Measurements from ENCODE around the gene NKX1-1.

Gene NKX1-1

GRCh38 chr4:1406981-1407656 lies 877 bp upstream of the NKX1-1 start:
- no peaks in the 10 kb centered on the region for H3K36me3 ChIP-seq (ENCODE audit: low read length)
- H3K4me2 ChIP-seq (ENCODE audit: low read depth, low read length, poor library complexity, severe bottlenecking), result no peak overlapping the region
- no peaks in the 10 kb centered on the region for H3K27me3 ChIP-seq (ENCODE audit: low read length)
- no peaks in the 10 kb centered on the region for H3K9me2 ChIP-seq (replicated peaks; ENCODE audit: insufficient read depth, low read length)
- no peaks in the 10 kb centered on the region for H3K79me2 ChIP-seq (ENCODE audit: insufficient read depth, low read length)
- H2AFZ ChIP-seq (ENCODE audit: low read depth, low read length, severe bottlenecking), result no peak overlapping the region
- no peaks in the 10 kb centered on the region for H4K20me1 ChIP-seq (ENCODE audit: low read depth, low read length)
- H3K9ac ChIP-seq (ENCODE audit: low read length), result no peak overlapping the region
- TF ChIP-seq, protein P1, sequence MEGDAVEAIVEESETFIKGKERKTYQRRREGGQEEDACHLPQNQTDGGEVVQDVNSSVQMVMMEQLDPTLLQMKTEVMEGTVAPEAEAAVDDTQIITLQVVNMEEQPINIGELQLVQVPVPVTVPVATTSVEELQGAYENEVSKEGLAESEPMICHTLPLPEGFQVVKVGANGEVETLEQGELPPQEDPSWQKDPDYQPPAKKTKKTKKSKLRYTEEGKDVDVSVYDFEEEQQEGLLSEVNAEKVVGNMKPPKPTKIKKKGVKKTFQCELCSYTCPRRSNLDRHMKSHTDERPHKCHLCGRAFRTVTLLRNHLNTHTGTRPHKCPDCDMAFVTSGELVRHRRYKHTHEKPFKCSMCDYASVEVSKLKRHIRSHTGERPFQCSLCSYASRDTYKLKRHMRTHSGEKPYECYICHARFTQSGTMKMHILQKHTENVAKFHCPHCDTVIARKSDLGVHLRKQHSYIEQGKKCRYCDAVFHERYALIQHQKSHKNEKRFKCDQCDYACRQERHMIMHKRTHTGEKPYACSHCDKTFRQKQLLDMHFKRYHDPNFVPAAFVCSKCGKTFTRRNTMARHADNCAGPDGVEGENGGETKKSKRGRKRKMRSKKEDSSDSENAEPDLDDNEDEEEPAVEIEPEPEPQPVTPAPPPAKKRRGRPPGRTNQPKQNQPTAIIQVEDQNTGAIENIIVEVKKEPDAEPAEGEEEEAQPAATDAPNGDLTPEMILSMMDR (IDR thresholded peaks at IDR 0.05; ENCODE audit: insufficient read depth, low read length, poor library complexity, severe bottlenecking), result no peak
- no peak for TF ChIP-seq EZH2phosphoT487 (conservative IDR thresholded peaks at IDR 0.05; ENCODE audit: low read length)
- no peaks in the 10 kb centered on the region for H3F3A ChIP-seq (ENCODE audit: insufficient read depth)
- no peak overlapping the region for H3K27ac ChIP-seq (ENCODE audit: low read depth, low read length)
- no peak overlapping the region for H3K4me3 ChIP-seq (ENCODE audit: insufficient read depth, low read length, poor library complexity, severe bottlenecking)
- no peaks in the 10 kb centered on the region for H3K9me3 ChIP-seq (ENCODE audit: insufficient read depth, low read length)

DNA sequence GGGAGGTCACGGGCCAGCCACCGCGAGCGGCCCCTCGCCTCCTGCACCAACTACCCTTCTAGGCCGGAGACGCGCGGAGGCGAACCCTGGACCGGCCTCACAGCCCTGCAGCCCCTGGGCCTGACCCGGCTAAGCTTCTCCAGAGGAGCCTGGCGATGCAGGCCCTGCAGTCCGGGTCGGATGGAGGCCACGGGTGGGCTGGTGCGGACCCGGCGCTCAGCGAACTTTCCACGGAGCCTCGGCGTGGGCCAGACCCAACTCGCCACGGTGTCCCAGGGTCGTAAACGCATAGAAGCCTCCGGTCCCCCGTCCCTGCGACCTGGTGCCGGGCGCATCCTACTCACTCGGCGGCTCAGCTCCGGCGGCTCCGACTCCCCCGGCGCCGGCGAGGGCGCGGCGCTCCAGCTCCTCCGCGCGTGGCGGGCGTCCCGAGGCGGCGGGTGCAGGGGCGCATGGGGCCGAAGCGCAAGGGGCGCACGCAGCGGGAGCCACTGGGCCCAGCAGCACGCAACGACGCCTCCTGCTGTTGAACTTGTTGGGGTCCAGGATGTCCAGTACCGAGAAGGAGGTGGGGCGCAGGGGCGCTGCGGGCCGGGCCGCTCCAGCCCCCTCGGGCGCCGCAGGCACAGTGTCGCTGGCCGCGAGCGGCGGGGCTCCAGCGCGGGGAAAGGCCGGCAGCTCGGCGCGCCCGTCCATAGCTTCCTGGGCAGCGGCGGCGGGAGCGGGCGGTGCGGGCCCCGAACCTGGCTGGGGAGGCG lies 427 bp downstream of the NKX1-1 start:
- H3K9me2 ChIP-seq (replicated peaks; ENCODE audit: insufficient read depth, low read length), result no peaks in the 10 kb centered on the region
- H2AFZ ChIP-seq (ENCODE audit: low read depth, low read length, severe bottlenecking), result no peak overlapping the region
- H3K36me3 ChIP-seq (ENCODE audit: low read length), result no peaks in the 10 kb centered on the region
- H3K27ac ChIP-seq (ENCODE audit: low read depth, low read length), result no peak overlapping the region
- H4K20me1 ChIP-seq (ENCODE audit: low read depth, low read length), result no peaks in the 10 kb centered on the region
- no peaks in the 10 kb centered on the region for H3K9me3 ChIP-seq (ENCODE audit: insufficient read depth, low read length)
- TF ChIP-seq EZH2phosphoT487 (conservative IDR thresholded peaks at IDR 0.05; ENCODE audit: low read length), result no peak
- TF ChIP-seq, protein P1 (IDR thresholded peaks at IDR 0.05; ENCODE audit: insufficient read depth, low read length, poor library complexity, severe bottlenecking), result no peak
- no peaks in the 10 kb centered on the region for H3K79me2 ChIP-seq (ENCODE audit: insufficient read depth, low read length)
- H3K9ac ChIP-seq (ENCODE audit: low read length), result no peak overlapping the region
- H3K4me3 ChIP-seq (ENCODE audit: insufficient read depth, low read length, poor library complexity, severe bottlenecking), result no peak overlapping the region
- H3K27me3 ChIP-seq (ENCODE audit: low read length), result no peaks in the 10 kb centered on the region
- H3K4me2 ChIP-seq (ENCODE audit: low read depth, low read length, poor library complexity, severe bottlenecking), result no peak overlapping the region
- H3F3A ChIP-seq (ENCODE audit: insufficient read depth), result no peaks in the 10 kb centered on the region

DNA sequence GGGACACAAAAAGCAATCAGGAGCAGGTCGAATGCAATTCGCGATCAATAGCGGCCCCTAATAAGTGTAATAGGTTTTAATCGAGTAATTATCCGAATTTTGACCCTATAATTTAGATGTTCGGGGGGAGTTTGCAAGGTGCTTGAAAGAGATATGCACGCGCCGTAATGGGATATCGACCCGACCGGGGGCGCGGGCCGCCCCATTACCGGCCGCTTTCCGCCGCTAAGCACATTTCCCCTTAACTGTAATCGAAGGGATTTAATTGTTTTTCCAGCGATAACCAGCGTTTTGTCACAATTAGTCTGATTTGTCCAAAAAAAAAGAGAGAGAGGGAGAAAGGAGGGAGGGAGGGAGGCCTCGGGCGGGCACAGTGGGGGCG lies 997 bp downstream of the NKX1-1 start:
- Histone ChIP-seq H3K9ac (ENCODE audit: low read length) (no peak overlapping the region), H3K4me3 (ENCODE audit: insufficient read depth, low read length, poor library complexity, severe bottlenecking) (no peak overlapping the region), H3K4me2 (ENCODE audit: low read depth, low read length, poor library complexity, severe bottlenecking) (no peak overlapping the region), H4K20me1 (ENCODE audit: low read depth, low read length) (no peaks in the 10 kb centered on the region), H3K27ac (ENCODE audit: low read depth, low read length) (no peak overlapping the region), H3K9me3 (ENCODE audit: insufficient read depth, low read length) (no peaks in the 10 kb centered on the region), H2AFZ (ENCODE audit: low read depth, low read length, severe bottlenecking) (no peak overlapping the region), H3K9me2 (replicated peaks; ENCODE audit: insufficient read depth, low read length) (no peaks in the 10 kb centered on the region), H3K27me3 (ENCODE audit: low read length) (no peaks in the 10 kb centered on the region), H3K79me2 (ENCODE audit: insufficient read depth, low read length) (no peaks in the 10 kb centered on the region), H3F3A (ENCODE audit: insufficient read depth) (no peaks in the 10 kb centered on the region), H3K36me3 (ENCODE audit: low read length) (no peaks in the 10 kb centered on the region)
- TF ChIP-seq, protein P1 (IDR thresholded peaks at IDR 0.05; ENCODE audit: insufficient read depth, low read length, poor library complexity, severe bottlenecking), result no peak
- TF ChIP-seq EZH2phosphoT487 (conservative IDR thresholded peaks at IDR 0.05; ENCODE audit: low read length), result no peak
